Posterior cingulate gyrus (tissue), 11 donors: ENCODE measurements around the gene NFIC.

Experiments
- DNase-seq, 10 donors: peaks; one replicate each; pipeline versions ENCODE4 v3.0.0 to v3.0.0-alpha.2; 2020 to 2021; ENCODE audit warnings: mixed read lengths in 3 of 10
- intact Hi-C: fragments of 100-400 bp; cut with DNase I; formaldehyde crosslinking; loops from one replicate; pipeline ENCODE4 v1.15.1; 2023

NFIC gene

DNA sequence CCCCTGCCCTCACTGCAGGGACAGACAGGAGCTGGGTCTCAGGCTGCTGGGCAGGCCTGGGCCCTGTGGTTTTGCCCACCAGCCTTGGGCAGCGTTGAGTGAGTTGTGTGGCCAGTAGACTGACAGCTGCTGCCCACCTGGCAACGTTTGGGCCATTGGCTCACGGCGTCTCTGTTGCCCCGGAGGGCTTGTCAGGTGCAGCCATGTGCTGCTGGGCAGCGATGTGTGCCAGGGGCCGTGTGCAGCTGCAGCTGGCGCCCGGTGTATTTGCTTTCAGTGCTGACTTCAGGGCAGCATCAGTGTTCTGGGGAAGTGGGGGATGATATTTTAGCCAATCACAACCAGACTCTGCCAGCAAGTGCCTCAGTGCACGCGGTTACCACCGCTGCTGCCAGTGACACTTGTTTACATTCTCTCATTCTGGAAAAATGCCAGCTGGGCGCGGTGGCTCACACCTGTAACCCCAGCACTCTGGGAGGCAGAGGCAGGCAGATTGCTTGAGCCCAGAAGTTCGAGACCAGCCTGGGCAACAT, 150.4 kb downstream of the NFIC start:
- peak in 1 of 10 donors; percentile 83 for DNase-seq
- intact Hi-C loops, result no loop called here

DNA sequence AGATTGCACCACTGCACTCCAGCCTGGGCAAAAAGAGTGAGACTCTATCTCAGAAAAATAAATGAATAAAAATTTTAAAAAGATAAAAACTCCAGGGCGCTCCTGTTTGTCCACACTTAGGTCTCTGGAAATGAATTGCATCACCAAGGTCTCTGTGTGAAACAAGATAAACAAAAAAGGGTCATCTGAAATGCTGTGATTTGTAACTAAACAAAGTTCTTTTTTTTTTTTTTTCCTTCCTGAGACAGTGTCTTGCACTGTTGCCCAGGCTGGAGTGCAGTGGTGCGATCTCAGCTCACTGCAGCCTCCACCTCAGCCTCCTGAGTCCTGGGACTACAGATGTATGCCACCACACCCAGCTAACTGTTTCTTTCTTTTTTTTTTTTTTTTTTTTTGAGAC, 151.3 kb downstream of the NFIC start:
- no peak for DNase-seq
- intact Hi-C loops, result no loop called here

DNA sequence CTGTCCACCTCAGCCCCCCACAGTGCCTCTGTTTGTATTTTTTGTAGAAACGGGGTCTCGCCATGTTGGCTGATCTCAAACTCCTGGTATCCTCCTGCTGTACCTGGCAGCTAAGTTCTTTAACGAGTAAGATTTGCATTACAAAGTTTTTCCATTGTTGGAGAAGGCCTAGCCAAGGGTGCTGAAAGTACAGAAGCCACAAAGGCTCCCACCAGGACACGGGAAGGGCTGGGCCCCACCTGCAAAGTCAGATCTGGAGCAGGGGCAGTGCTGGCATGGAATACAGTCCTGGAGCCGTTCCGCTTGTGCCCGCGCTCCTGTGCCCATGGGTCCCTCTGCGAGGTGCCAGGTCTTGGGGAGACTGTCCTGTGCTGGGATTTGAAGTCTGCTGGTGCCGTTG, 151.9 kb downstream of the NFIC start:
- DNase-seq, result no peak
- intact Hi-C loops, result no loop called here

DNA sequence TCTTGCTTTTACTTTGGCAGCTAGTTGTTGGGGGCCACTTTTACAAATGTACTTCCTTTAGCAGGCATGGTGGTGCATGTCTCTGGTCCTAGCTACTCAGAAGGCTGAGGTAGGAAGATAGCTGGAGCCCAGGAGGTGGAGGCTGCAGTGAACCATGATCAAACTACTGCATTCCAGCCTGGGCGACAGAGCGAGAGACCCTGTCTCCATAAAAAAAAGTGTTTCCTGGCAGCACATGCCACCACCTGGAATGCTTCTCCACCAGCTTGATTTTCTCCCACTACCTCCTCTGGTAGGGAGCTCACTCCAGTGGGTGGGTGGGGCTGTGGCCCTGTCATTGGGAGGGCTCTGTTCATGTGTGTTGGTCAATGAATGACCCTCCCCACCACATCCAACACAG, 152.3 kb downstream of the NFIC start:
- no peak for DNase-seq
- intact Hi-C loops, result no loop called here
